GM18868 (cell line): ENCODE data around the gene PRDX5.
"Not testable (repeated sequence)": the region's sequence is repeated elsewhere in the genome, so short reads cannot be mapped to it uniquely, and the experiment has no call there.

Experiments
- ATAC-seq: cut with Tn5 transposase; IDR thresholded peaks from one replicate; pipeline ENCODE4 v1.9.1; 2021; ENCODE audit warnings: mild to moderate bottlenecking, moderate library complexity; ENCODE audit not compliant: unreplicated experiment

The PRDX5 gene

GRCh38 chr11:64323373-64323772 lies 5.5 kb downstream of the PRDX5 start:
- ATAC-seq = no peak

GRCh38 chr11:64323984-64324383 lies 6.1 kb downstream of the PRDX5 start:
- ATAC-seq = not testable (repeated sequence)

- no peak for ATAC-seq
These were observed 7.0 kb downstream of the PRDX5 start for GRCh38 chr11:64324692-64325469.

GRCh38 chr11:64327375-64327774 lies 9.5 kb downstream of the PRDX5 start:
- ATAC-seq = no peak

- ATAC-seq = no peak
These were observed 10.1 kb downstream of the PRDX5 start for GRCh38 chr11:64327993-64328392.

- no peak for ATAC-seq
These were observed 13.0 kb downstream of the PRDX5 start for GRCh38 chr11:64330888-64331287.

GRCh38 chr11:64331569-64332371 lies 13.8 kb downstream of the PRDX5 start:
- ATAC-seq = peak; percentile 46

GRCh38 chr11:64333556-64333955 lies 15.6 kb downstream of the PRDX5 start:
- ATAC-seq = no peak

GRCh38 chr11:64334764-64335735 lies 17.1 kb downstream of the PRDX5 start:
- ATAC-seq = peak; percentile 81

GRCh38 chr11:64337538-64338249 lies 19.8 kb downstream of the PRDX5 start:
- no peak for ATAC-seq

GRCh38 chr11:64338716-64339115 lies 20.8 kb downstream of the PRDX5 start:
- ATAC-seq = no peak

- no peak for ATAC-seq
These were observed 21.4 kb downstream of the PRDX5 start for GRCh38 chr11:64339286-64339685.

- peak; percentile 52 for ATAC-seq
These were observed 22.0 kb downstream of the PRDX5 start, which contains the start of gene CCDC88B for GRCh38 chr11:64339754-64340408. CCDC88B (plus strand) TSS chr11:64340204; CDS start chr11:64340267, 63 bp downstream.

GRCh38 chr11:64340671-64341335 lies 22.9 kb downstream of the PRDX5 start:
- ATAC-seq = peak; percentile 44

GRCh38 chr11:64341429-64341828 lies 23.5 kb downstream of the PRDX5 start:
- ATAC-seq = no peak

GRCh38 chr11:64341851-64342791 lies 24.2 kb downstream of the PRDX5 start:
- no peak for ATAC-seq

- no peak for ATAC-seq
These were observed 25.2 kb downstream of the PRDX5 start for GRCh38 chr11:64342869-64343745.
